Suppressor macrophage (primary cell): ENCODE data around the gene LAMC3.
"Not testable (repeated sequence)": the region's sequence is repeated elsewhere in the genome, so short reads cannot be mapped to it uniquely, and the experiment has no call there.

Source experiments
- DNase-seq, 4 experiments: peaks; one replicate each; pipeline ENCODE4 v3.0.0-alpha.2; 2020 to 2022

LAMC3 gene

DNA sequence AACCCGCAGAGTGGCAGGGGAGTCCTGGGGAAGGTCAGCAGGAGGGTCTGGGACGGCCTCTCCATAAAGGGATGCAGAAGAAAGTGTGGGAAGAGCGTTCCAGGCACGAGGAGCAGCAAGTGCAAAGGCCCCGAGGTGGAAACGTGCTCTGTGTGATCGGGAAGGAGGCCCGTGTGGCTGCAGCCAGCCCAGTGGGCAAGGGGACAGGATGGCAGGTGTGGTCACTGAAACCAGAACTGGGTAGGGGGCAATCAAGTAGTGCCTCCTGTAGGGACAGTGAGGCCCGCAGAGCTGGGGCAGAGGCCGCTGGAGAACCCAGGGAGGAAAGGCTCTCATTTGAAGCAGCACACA lies 16.3 kb upstream of the LAMC3 start:
- DNase-seq: no peak

DNA sequence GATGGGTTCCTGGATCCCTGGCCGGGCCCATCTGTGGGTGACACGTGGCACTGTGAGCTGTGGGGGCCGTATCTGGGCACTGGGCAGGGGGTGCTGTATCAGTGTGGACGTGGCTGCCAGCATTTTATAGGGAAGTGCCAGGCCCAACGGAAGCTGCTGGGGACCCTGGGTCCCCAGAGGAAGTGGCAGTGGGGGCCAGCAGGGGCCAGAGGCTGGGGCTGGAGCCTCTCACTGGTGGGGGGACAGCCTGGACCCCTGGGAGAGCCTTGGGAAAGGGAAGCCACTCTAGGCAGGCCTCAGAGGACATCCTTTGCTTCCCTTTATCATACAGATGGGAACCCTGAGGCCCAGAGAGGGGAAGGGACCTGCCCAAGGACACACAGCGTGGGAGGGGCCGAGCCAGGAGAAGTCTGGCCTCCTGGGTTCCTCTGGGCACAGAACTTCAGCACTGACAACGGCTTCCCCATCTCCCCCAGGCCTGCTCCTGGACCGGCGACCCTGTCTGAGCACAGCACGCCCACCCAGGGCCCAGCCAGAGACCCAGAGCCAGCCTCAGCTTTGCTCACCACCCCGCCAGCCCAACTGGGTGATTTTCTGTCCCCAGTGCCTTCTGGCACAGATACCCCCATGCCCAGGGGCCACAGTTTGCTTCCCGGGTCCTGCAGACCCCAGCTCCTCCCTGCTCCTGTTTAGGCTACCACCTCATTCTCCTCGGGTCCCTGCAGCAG lies 15.5 kb upstream of the LAMC3 start:
- peak in 1 of 4 experiments; percentile 10 for DNase-seq

DNA sequence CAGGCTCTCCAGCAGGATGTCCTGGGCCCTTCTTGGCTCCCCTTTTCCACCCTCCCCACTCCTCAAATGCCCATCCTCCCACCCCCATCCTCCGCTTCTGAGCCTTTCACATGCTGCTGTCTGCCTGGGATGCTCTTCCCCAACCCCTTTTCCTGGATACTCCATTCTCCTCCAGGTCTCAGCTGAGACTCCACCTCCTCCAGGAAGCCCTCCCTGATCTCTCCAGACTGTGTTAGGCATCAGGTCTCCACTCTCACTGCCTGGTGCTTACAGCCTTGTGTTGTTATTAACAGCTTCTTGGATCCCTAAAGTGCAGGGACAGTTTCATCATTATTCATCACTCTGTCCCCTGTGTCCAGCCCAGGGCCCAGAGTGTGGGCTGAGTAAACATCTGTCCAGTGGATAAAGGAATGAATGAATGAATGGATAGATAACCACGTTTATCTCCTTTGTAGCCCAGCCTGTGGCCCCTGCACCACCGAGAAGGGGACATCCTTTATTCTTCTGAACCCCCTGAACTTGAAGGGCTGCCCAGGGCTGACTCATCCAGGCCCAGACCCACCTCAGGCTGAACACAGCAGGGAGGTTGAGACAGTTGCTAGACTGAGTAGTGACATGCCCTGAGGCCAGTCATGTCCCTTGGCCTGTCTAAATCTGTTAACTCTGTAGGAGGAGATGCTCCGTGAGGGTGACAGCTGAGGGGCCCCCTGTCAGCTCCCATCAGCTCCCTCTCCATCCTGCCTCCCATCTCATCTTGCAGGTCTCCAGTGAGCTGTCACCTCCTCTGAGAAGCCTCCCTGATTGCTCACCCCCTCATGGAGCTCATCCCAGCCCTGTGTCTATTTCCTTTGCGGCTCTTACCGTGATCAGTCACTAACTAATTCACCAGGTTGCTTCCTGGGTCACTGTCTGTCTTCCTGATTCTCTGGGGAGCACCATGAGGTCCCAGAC lies 14.6 kb upstream of the LAMC3 start:
- no peak for DNase-seq

DNA sequence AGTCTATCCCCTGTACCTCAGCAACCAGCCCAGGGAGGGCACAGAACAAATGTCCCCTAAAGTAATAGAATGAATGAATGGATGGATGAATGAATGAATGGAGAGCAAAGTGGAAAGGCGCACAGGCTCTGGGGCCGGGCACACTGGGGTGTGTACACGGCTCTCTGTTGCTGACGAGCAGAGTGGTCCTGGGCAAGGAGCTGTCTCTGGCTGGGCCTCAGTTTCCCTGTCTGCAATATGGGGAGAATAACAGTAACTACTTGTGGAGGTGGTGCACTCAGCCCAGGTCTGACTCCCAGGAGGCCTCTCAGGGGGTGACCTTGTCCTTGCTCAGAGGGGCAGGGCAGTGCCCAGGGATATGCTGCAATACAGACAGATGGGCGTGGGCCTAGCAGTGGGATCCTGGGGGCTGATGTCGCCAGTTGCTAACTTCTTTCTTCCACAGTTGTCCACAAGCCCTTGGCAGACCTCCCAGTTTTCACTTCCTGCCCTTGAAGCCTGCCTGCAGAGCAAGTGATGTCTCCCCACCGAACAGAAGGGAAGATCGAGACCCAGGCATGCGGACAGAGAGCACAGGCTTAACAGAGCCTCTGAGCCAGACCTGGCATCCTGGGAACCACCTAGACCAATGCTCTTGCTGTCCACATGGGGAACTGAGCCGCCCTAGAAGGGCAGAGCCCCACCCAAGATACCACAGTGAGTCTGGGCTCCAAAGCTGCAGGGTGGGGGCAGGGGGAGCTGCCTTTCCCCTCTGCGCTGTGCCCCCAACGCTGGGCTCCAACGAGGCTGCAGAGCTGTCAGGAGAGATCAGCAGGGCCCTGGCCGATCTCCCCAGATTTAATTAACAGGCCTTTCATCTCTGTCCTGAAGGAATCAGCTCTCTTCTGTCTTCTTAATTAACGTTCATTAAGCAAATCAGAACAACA lies 13.6 kb upstream of the LAMC3 start:
- DNase-seq: peak; percentile 80 to 91 (median 88)

DNA sequence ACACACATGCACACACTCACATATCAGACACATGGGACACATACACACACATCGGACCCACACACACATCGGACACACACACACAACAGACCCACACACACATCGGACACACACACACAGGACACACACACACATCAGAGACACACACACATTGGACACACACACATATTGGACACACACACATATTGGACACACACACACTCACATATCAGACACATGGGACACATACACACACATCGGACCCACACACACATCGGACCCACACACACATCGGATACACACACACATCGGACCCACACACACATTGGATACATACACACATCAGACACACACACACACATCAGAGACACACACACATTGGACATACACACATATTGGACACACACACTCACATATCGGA lies 12.8 kb upstream of the LAMC3 start:
- DNase-seq: no peak

DNA sequence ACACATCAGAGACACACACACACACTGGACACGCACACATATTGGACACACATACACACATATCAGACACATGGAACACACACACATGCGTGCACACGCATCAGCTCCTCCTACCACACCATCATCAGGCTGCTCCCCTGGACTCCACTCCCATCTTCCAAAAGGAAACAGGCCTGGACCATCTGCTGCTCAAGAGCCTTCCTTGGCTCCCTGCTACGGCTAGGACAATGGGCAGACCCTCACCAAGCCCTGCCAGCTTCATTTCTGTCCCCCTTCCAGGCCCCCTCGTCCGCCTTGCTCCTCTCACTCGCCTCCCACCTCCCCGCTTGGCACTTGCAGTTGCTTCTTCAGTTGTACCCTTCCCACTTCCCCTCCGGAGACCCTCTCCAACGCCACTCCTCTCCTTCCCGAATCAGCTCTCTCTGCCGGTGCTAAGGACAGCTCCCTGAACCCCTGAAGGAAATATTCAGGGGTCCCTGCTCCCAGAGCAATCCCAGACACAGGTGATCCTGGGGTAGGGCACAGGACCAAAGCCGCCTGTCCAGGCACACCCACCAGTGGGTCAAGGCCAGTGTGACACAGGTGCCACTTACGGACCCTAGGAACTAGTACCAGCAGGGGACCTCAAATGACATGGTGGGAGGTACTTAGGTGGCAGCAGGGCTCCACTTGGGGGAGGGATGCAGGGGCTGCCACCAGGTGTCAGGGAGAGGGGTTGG lies 12.1 kb upstream of the LAMC3 start:
- no peak for DNase-seq

DNA sequence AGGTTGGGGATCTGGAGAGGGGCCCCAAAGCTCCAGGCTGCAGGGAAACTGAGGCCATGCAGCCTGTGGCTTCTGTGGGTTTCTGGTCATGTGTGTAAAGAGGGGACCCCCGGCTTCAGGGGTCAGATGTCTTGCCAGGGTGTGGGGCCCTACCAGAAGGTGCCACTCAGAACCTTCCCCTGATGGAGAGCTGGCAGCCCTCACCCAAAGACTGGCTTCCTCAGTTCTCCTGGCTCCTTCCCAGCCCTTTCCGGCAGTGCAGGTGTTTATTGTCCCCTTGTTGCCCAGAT lies 11.6 kb upstream of the LAMC3 start:
- DNase-seq: no peak

DNA sequence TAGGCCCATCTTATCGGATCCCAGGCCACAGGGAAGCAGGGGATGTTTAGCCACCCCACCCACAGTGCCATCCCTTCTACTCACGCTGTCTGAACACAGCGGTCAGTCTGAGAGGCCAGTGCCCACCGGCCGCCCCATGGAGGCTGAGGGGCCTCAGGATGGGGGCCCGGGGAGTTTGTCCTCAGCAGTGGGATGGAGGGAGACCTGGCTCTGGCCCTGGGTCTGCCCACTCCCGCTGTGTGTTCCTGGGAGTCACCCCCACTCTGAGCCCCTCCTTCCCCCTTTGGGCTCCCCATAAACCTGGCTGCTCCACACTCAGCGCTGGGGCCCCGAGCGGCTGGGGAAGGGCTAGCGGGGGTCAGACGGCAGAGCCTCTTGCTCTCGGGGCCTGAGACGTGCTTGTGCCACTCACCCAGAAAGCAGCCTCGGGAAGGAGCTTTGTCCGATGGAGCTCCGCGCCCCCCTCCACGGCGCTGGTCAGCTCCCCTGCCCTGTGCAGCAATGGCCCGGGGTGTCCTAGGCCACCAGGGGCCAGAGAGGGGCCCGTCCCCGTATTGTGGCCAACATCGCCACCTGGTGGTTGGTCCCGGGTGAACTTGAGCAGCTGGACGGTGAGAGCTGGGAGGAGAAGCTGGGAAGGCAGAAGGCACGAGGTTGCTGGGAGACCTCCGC lies 10.9 kb upstream of the LAMC3 start:
- DNase-seq: peak; percentile 82 to 90 (median 88)

DNA sequence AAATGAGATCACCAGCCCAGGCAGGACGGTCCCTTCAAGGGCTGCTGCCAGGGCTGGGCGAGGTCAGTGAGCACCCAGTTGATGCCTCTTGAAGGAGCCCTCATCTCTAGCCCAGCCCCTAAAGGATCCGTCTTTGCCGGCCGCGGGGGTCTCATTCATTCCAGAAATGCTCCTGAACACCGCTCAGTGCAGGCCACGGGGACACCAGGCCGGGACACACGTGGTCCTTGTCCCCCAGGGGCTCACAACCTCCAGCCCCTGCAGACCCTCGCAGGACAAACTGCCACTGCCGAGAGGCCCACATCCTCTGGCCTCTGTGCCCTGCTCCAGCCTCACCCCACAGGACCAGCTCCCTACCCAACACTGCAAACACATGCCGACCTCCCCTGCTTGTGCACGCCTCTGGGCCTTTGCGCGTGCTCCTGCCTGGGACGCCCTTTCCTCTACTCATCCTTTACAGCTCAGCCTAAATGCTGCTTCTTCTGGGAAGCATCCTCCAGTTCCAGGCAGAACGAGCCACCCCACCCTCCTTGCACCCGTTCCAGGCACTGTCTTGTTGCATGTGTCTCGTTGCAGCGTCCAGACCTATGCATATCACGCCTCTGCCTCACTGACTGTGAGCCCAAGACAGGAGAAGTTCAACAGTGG lies 10.3 kb upstream of the LAMC3 start:
- DNase-seq: no peak

DNA sequence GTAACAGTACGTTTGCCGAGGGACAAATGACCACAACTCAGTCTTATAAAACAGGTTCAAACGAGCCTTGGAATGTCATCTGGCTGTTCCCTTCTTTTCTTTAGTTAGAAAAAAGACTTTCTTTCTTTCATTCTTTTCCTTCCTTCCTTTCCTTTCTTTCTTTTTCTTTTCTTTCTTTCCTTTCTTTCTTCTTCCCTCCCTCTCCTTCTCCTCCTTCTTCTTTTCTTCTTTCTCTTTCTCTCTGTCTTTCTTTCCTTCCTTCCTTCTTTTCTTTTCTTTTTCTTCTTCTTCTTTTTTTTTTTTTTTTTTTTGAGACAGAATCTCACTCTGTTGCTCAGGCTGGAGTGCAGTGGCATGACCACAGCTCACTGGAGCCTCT lies 9.7 kb upstream of the LAMC3 start:
- no peak for DNase-seq

DNA sequence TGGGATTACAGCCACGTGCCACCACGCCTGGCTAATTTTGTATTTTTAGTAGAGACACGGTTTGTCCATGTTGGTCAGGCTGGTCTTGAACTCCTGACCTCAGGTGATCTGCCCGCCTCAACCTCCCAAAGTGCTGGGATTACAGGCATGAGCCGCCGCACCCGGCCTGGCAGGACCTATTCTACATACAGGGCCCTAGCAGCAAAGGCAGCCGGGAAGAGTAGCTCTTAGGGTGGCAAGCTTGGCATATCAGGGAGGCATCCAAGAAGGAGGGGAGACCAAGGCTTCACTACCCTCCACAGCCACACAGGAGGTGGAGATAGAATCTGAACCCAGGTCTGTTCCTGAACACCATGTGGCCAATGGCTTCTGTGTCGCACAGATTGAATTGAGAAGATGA lies 8.4 kb upstream of the LAMC3 start:
- not testable (repeated sequence) for DNase-seq

DNA sequence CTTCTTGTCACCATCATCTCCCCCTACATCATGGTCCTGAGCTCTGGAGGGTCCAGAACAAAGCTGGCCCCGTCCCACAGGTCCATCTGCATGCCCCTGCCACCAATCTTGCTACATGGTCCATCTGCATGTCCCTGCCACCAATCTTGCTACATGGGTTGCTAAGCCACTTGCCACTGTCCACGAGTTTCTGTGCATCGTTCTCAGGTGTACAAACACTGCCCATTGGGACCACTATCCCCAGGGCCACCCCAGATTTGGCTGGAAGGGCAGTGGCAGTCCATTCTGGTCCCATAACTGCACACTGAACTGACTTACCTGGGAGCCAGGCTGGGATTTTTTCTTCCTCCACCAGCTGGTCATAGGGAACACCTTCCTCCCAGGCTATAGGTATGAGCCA lies 8.0 kb upstream of the LAMC3 start:
- no peak for DNase-seq

DNA sequence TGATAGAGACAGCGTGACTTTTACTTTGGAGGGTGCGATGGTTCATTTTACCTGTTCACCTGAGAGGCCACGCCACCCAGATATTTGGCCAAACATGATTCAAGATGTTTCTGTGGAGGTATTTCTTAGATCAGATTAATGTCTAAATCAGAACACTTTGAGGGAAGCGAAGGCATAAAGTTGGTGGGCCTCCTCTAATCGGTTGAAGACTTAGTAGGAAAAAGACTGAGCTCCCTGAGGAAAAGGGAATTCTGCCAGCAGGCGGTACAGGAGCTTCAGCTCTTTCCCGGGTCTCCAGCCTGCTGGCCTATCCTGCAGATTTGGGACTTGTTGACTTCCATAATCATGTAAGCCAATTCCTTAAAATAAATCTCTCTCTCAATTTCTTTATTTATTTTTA lies 7.0 kb upstream of the LAMC3 start:
- DNase-seq: no peak

DNA sequence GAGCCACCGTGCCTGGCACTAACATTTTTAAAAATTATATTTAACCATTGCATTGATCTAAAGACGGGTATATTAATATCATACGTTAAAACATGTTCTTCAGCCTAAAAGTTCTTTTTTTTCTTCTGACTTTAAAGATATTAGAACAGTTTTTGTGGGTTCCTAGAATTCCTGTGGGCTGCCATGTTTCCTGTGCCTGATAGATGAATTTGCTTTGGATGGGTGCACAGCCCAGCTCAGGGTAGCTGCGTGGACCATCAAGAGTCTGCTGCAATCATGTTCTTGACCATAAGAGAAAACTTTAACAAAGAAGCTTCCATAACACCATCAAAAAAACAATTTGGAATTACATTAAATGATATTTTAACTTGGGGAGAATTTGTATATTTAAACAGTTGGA lies 2.4 kb upstream of the LAMC3 start:
- no peak for DNase-seq

DNA sequence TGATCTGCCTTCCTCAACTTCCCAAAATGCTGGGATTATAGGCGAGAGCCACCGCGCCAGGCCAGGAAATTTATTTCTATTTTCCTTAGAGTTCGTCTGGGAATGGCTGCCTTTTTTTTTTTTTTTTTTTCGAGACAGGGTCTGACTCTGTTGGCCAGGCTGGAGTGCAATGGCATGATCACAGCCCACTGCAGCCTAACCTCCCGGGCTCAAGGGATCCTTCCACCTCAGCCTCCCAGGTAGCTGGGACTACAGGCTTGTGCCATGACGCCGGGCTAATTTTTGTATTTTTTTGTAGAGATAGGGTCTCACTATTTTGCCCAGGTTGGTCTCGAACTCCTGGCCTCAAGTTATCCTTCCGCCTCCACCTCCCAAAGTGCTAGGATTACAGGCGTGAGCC lies 888 bp upstream of the LAMC3 start:
- no peak for DNase-seq

DNA sequence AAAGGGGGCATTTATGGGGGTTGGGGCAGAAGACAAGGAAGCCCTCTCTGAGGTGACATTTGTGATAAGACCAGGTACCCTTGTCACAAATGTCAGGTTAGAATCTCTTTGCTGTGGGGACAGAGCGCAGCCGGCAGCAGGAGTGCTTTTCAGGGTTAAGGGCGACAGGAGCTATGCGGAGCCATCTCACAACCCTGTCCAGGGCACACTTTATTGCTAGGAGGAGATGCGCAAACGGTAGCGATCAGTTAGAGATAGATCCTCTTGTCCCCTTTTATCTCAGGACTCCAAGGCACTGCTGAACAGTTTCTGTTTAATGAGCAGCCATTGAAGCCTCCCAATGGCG lies 438 bp upstream of the LAMC3 start:
- DNase-seq: no peak

DNA sequence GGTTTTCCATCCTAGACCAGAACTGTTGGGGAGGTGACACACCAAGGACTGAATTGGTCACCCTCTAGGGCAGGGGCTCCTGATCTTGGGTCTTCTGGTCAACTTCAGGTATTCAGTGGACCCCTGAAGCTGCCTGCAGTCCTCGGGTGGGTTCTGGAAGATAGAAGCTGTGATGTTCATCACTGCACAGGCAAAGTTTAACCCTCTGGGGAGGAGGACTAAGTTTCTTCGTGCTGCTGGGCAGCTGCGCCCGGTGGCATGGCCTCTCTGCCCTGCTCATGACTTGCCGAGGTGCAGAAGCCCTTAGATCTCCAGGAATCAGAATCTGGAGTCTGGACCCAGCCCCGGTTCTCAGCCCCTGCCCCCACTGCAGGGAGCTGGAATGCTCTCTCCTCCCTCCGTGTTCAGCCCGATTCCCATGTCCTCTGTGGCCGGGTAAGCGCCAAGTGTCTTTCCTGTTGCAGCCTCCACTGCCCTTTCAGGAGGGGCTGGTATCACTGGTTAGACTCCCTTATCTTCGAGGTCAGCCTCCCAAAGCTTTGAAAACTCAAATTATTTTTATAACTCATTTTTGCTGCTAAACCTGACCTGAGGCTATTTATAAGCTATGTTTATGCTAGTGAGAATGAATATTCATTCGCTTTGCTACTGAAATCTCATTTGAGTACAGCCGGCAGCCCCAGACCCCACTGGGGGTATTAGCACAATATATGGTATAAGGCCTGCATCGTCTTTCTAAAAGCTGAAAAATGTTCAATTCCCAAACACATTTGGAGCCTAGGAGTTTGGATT lies 1.7 kb downstream of the LAMC3 start:
- DNase-seq: no peak

DNA sequence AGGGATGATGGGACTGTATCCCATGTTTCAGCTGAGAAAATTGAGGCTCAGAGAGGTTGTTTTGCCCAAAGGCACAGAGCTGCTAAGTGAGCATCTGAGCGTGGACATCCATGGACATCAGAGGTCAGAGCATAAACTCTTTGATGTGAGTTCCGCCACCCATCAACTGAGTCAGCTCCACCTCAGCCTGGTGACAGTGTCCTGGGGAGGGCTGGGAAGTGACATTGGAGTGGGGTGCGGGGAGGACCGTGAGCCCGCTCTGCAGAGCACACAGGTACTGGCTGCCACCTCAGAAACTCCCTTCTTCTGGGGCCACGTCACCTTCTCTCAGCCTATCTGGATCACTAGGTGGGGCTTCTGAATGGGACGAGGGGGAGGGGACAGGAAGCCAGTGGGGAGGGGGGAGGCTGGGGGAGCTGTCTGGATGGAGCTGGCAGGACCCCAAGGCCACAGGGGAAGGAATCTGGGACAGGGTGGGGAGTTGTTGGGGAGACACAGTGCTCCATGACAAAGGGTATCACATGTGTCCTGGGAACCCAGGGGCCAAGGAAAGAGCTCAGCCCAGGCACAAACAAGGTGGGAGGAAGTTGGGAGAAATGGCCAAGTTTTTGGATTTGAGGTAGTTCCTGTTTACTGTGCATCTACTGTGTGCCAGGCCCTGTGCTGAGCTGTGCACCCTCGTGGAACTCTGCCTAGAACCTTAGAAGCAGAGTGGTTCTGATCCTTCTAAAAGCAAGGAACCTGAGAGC lies 2.5 kb downstream of the LAMC3 start:
- no peak for DNase-seq

DNA sequence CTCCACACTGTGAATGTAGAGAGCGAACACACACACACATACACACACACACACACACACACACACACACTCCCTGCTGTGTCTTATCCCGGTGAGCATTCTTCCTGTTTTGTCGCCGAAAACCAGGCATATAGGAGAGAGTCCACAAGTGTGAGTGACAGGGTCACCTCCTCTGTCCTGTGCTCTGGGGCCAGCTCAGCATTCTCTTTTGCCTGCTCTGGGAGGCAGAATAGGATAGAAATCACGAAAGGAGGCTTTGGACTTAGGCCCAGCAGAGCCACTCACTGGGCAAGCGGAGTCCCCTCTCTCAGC lies 3.0 kb downstream of the LAMC3 start:
- DNase-seq: no peak

DNA sequence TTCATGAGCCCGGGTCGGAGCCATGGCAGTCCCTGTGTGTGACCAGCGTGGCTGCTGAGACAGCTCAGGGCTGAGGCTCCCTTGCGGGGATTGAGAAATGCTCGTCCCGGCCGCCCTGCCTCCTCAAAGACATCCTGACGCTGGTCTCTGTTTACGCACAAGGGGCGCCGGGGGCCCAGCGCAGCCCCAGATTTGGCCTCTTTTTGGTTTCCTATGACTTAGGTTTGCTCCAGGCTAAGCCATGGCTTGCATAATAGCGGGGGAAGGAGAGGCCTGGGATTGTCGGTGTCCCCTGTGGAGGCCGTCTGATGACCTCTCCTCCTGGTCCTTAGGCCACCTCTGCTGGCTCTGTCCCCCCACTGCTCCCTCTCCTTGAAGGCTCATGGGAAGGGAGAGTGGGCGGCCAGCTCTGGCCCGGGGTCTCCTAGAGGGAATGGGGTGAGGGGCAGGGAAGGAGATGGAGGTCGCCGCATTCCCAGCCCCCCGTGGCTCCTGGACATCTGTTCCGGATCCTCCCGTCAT lies 3.5 kb downstream of the LAMC3 start:
- no peak for DNase-seq
